ENCODE measurements around the gene NPHS1.

- TF ChIP-seq CTCF (IDR thresholded peaks at IDR 0.05): no peak
- no peak for TF ChIP-seq POLR2A (IDR thresholded peaks at IDR 0.05)
Observed at GRCh38 chr19:35885904-35886303, 33.6 kb upstream of the NPHS1 start.
